B cell (primary cell): ENCODE measurements around the gene ELFN1. TPM values are rescaled to one million over a fixed set of nuclear protein-coding genes. Genes with fewer than 3 reads are reported as not detected.

ENCODE experiments used
- ATAC-seq: fragments of 200-7000 bp; cut with Tn5 transposase; one replicate; pipeline ENCODE4 v1.10.0; 2021; ENCODE audit warnings: low read depth, mild to moderate bottlenecking, moderate number of reproducible peaks, moderate library complexity
- CTCF ChIA-PET: fragments of 350-600 bp; sonication (Branson Sonifier 250); formaldehyde crosslinking; loops from one replicate; lab custom pipeline; 2021; ENCODE audit warnings: antibody characterized with exemption, inconsistent platforms; lab: Charles Lee
- POLR2A ChIA-PET: fragments of 350-600 bp; sonication (Branson Sonifier 250); formaldehyde crosslinking; loops from one replicate; lab custom pipeline; 2021; ENCODE audit warnings: antibody characterized with exemption; lab: Charles Lee
- DNase-seq: peaks from one replicate; pipeline ENCODE4 v3.0.0; 2013
- H2AFZ ChIP-seq: 2 replicates; pipeline ENCODE4 v1.6.1; 2012; ENCODE audit warnings: mild to moderate bottlenecking, low read depth, low read length; ENCODE audit not compliant: insufficient read depth, poor library complexity, severe bottlenecking
- H3K27ac ChIP-seq, 2 donors: 1 replicate in 1 of 2; 2 replicates in 1 of 2; pipeline ENCODE4 v1.5.1; 2012 to 2013; ENCODE audit warnings: low read length in 2 of 2, mild to moderate bottlenecking in 2 of 2, moderate library complexity in 1 of 2
- H3K27me3 ChIP-seq, 4 experiments: fragments of 200-600 bp in 1 of 4; sonication (generic) in 1 of 4; replicated peaks in 1 of 4; 1 replicate in 2 of 4; 2 replicates in 2 of 4; pipeline versions ENCODE4 v1.6.1 to v1.7.0; 2013 to 2016; ENCODE audit warnings: low read length in 3 of 4, mild to moderate bottlenecking in 2 of 4, mixed read lengths in 1 of 4, moderate library complexity in 1 of 4; ENCODE audit not compliant: insufficient read depth in 4 of 4, control insufficient read depth in 3 of 4; ENCODE audit errors: control extremely low read depth in 1 of 4
- H3K36me3 ChIP-seq, 2 experiments: replicated peaks in 1 of 2; 1 replicate in 1 of 2; 2 replicates in 1 of 2; pipeline versions ENCODE4 v1.6.1 to v1.7.1; 2013; ENCODE audit warnings: low read length in 1 of 2; ENCODE audit not compliant: insufficient read depth in 2 of 2, control insufficient read depth in 1 of 2; ENCODE audit errors: control extremely low read depth in 1 of 2, extremely low read depth in 1 of 2
- H3K4me1 ChIP-seq, 2 donors: fragments of 200-600 bp in 1 of 2; sonication (generic) in 1 of 2; 1 replicate in 1 of 2; 2 replicates in 1 of 2; pipeline versions ENCODE4 v1.5.1 to v1.6.1; 2013 to 2017; ENCODE audit warnings: low read length in 2 of 2; ENCODE audit not compliant: control insufficient read depth in 2 of 2, insufficient read depth in 2 of 2
- H3K4me2 ChIP-seq: replicated peaks from 2 replicates; pipeline ENCODE3; 2012; ENCODE audit warnings: mild to moderate bottlenecking, low read depth, low read length; ENCODE audit not compliant: poor library complexity, severe bottlenecking
- H3K4me3 ChIP-seq, 5 experiments: fragments of 200-600 bp in 1 of 5; sonication (generic) in 1 of 5; 1 replicate in 3 of 5; 2 replicates in 2 of 5; pipeline versions ENCODE4 v1.5.1 to v1.7.0; 2011 to 2016; ENCODE audit warnings: low read length in 4 of 5, mild to moderate bottlenecking in 4 of 5, low read depth in 2 of 5, control low read depth in 1 of 5, moderate library complexity in 1 of 5; ENCODE audit not compliant: insufficient read depth in 1 of 5; ENCODE audit errors: control extremely low read depth in 1 of 5, extremely low read depth in 1 of 5
- H3K79me2 ChIP-seq: fragments of 200-600 bp; sonication (generic); one replicate; pipeline ENCODE4 v1.6.0; 2016; ENCODE audit warnings: low read length; ENCODE audit not compliant: control insufficient read depth, insufficient read depth
- H3K9ac ChIP-seq: fragments of 200-600 bp; sonication (generic); 2 replicates; pipeline ENCODE4 v1.6.1; 2017; ENCODE audit warnings: mild to moderate bottlenecking, low read length, moderate library complexity
- H3K9me3 ChIP-seq, 3 donors: one replicate each; pipeline versions ENCODE4 v1.6.1 to v1.7.1; 2013; ENCODE audit warnings: low read length in 2 of 3; ENCODE audit not compliant: control insufficient read depth in 2 of 3, insufficient read depth in 1 of 3; ENCODE audit errors: control extremely low read depth in 1 of 3
- H4K20me1 ChIP-seq: 2 replicates; pipeline ENCODE4 v1.6.0; 2012; ENCODE audit warnings: mild to moderate bottlenecking, low read length; ENCODE audit not compliant: insufficient read depth, control insufficient read depth, poor library complexity, severe bottlenecking
- H3K27ac Mint-ChIP-seq: one replicate; pipeline ENCODE4 v1.8.0; 2021; ENCODE audit warnings: mixed read lengths
- H3K27me3 Mint-ChIP-seq: one replicate; pipeline ENCODE4 v1.8.0; 2021; ENCODE audit warnings: mixed read lengths
- H3K4me1 Mint-ChIP-seq: one replicate; pipeline ENCODE4 v1.8.0; 2021; ENCODE audit warnings: mixed read lengths
- H3K4me3 Mint-ChIP-seq: one replicate; pipeline ENCODE4 v1.8.0; 2021; ENCODE audit warnings: mixed read lengths
- H3K9me3 Mint-ChIP-seq: one replicate; pipeline ENCODE4 v1.8.0; 2022; ENCODE audit warnings: mixed read lengths; ENCODE audit not compliant: insufficient read depth
- CTCF ChIP-seq: fragments of 200-600 bp; IDR thresholded peaks from one replicate; pipeline ENCODE4 v1.8.0; 2022; ENCODE audit warnings: antibody characterized with exemption, mild to moderate bottlenecking
- EZH2 ChIP-seq: IDR thresholded peaks from 2 replicates; pipeline ENCODE4 v1.6.1; 2012; ENCODE audit warnings: borderline replicate concordance, low read depth, mild to moderate bottlenecking, moderate library complexity, low read length; ENCODE audit not compliant: insufficient read depth, poor library complexity, severe bottlenecking
- WGBS: methylation state at CpG from one replicate; pipeline ENCODE4 v1.1.5; 2013; ENCODE audit warnings: missing lambda C conversion rate; ENCODE audit not compliant: insufficient coverage; 5-methylcytosine and 5-hydroxymethylcytosine counted together
- intact Hi-C: fragments of 100-400 bp; cut with micrococcal nuclease; formaldehyde crosslinking; loops from one replicate; pipeline ENCODE4 v1.10.0; 2022
- polyA plus RNA-seq: library from polyadenylated mRNA; depleted of rRNA; stranded (reverse); fragments of >200 nt; gene quantifications from 2 replicates; pipeline ENCODE4 v1.2.3, GENCODE V29; 2012
- total RNA-seq, 2 donors: library from RNA; stranded (reverse); fragments of 120-200 nt in 1 of 2; gene quantifications; 1 replicate in 1 of 2; 2 replicates in 1 of 2; pipeline versions ENCODE4 v1.2.3 to v1.2.4, GENCODE V29; 2013 to 2022

Gene ELFN1
- total and polyA plus RNA-seq, 2 donors (not counting 1 experiment from before 2014, with no cell fraction given): 0.12 TPM; not detected in 1

- Histone ChIP-seq H3K79me2 (no peaks in the 10 kb centered on the region), H3K9me3 (no peaks in the 10 kb centered on the region), H3K4me1 (peaks cover 0 to 3% of the 10 kb centered on the region in 2 donors), H3K27me3 (peaks cover 0 to 22% (median 2%) of the 10 kb centered on the region in 4 experiments), H4K20me1 (no peaks in the 10 kb centered on the region), H3K4me2 (no peak overlapping the region), H3K27ac (no peak overlapping the region), H3K9ac (no peak overlapping the region), H3K4me3 (no peak overlapping the region), H3K36me3 (no peaks in the 10 kb centered on the region), H2AFZ (no peak overlapping the region)
- CTCF ChIA-PET: no interaction called here
- TF ChIP-seq CTCF (no peak), EZH2 (no peak)
- ATAC-seq: no peak
- Mint-ChIP-seq H3K27ac (no peak overlapping the region), H3K4me3 (no peak overlapping the region), H3K27me3 (peaks cover 30% of the 10 kb centered on the region), H3K4me1 (no peaks in the 10 kb centered on the region), H3K9me3 (no peaks in the 10 kb centered on the region)
- 43% methylated on average over 47 of the region's 48 CpGs for WGBS
- no peak for DNase-seq
- intact Hi-C loops: no loop called here
- POLR2A ChIA-PET: no interaction called here
These were observed 22.9 kb upstream of the ELFN1 start for GRCh38 chr7:1646957-1647891.
